ELR (cell line): ENCODE results near the gene ALDH3B2.
A peak's percentile ranks its signal among the peaks of the same experiment; 100 is the strongest.

Experiments
- DNase-seq: peaks from one replicate; pipeline ENCODE4 v3.0.0-alpha.2; 2015; ENCODE audit warnings: low read depth

Gene ALDH3B2

DNA sequence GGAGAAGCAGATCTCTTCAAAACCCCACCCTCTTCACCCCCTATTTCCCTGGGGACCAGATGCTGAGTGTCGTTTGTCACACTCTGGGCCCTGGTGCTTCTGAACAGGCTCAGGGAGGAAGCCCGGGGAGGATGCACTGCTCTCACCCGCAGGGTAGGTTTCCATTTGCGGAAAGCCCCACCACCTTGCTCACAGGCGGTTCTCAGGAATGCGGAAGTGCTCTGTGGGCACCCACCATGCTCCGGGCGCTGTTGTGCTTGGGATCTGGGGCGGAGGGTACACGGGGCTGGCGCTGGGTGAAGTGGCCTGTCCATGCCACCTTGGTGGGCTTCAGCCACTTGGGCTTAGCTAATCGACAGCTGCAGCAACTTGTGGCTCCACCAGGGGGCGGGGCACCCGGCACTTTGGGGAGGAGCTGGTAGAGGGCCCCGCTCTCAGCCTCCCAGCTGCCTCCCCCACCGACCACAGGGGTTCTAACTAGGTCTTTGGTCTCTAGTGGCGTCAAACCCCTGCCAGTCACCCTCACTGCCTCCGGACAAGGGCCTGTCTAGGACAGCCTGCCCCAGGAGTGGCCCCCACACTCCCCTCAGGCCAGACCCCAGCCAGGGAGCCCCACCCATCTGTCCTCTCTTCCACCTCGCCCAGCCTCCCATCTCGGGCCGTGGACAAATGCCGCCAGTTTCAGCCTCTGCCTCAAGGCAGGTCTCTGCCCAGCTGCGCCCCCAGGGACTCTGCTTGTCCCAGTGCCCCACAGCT is 60.3 kb downstream of the ALDH3B2 start:
- DNase-seq: peak; percentile 63

DNA sequence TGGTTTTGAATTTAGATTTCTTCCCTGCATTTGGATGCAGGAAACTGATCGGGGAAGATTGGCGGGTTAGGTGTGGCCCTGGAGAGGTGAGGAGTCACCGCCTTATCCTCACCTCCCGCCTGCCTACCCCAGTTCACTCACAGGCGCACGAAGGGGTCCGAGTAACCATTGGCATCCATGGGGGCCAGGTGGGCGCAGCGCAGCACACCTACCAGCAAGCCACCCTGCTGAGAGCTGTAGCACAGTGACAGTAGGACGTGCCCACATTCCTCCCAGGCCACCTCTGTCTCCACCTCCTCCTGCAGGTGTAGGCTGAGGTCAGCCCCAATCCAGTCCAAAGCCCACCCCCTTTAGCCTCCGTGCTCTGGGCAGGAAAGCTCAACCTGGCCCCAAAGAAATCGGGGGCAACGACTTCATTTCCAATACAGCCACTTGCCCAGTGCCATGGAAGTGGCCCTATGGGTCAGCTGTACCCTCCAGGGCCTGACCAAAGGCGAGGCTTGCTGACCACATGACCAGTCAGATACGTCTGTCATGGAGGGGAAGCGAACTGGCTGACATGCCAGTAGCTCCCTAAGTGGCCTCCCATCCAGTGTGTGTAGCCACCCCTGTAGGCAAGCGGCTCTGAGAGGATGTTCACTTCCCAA is 61.0 kb downstream of the ALDH3B2 start:
- no peak for DNase-seq

DNA sequence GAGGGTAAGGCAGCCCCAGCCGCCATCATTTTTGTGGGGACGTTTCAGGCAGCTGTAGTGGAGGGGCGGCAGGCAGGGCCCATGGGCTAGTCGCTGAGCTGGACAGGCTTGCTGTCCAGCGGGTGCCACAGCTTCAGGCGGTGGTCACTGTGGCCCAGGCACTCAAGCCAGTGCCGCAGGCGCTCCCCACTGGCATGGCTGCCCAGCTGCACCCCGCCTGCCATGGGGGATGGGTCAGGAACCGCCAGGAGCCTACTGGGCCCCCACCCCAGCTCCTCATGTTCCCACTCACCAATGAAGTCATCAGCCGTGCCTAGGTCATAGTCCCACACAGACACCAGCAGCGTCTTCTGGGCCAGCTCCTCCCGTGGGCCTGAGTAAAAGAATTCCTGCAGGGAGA is 61.7 kb downstream of the ALDH3B2 start:
- DNase-seq: no peak
